Tibial nerve (tissue), 4 donors: Measurements from ENCODE around the gene PROCA1.

Experiments
- EP300 ChIP-seq, 2 donors: sonication (generic); formaldehyde crosslinking; IDR thresholded peaks; one replicate each; pipeline ENCODE4 v1.6.1; 2017; ENCODE audit warnings: antibody characterized with exemption in 2 of 2, mild to moderate bottlenecking in 1 of 2
- POLR2A ChIP-seq, 2 donors: fragments of 450-650 bp; IDR thresholded peaks; one replicate each; pipeline ENCODE4 v1.6.1; 2017; ENCODE audit warnings: antibody characterized with exemption in 2 of 2, mild to moderate bottlenecking in 2 of 2, moderate library complexity in 2 of 2
- TF ChIP-seq, protein P1 (sequence below), 5 experiments: fragments of 200-600 bp in 3 of 5; fragments of 450-650 bp in 2 of 5; sonication (generic) in 3 of 5; IDR thresholded peaks; one replicate each; pipeline ENCODE4 v1.5.1; 2016 to 2019; ENCODE audit warnings: antibody characterized with exemption in 5 of 5, mild to moderate bottlenecking in 3 of 5, moderate library complexity in 2 of 5

- TF ChIP-seq POLR2A (IDR thresholded peaks at IDR 0.05) (no peak), EP300 (IDR thresholded peaks at IDR 0.05) (no peak)
- TF ChIP-seq, protein P1, sequence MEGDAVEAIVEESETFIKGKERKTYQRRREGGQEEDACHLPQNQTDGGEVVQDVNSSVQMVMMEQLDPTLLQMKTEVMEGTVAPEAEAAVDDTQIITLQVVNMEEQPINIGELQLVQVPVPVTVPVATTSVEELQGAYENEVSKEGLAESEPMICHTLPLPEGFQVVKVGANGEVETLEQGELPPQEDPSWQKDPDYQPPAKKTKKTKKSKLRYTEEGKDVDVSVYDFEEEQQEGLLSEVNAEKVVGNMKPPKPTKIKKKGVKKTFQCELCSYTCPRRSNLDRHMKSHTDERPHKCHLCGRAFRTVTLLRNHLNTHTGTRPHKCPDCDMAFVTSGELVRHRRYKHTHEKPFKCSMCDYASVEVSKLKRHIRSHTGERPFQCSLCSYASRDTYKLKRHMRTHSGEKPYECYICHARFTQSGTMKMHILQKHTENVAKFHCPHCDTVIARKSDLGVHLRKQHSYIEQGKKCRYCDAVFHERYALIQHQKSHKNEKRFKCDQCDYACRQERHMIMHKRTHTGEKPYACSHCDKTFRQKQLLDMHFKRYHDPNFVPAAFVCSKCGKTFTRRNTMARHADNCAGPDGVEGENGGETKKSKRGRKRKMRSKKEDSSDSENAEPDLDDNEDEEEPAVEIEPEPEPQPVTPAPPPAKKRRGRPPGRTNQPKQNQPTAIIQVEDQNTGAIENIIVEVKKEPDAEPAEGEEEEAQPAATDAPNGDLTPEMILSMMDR (IDR thresholded peaks at IDR 0.05), result no peak
These were observed 21.7 kb upstream of the PROCA1 start for GRCh38 chr17:28733346-28733745.
